GM23248 (cell line): ENCODE data around the gene ARFGEF3. TPM values are rescaled to one million over a fixed set of nuclear protein-coding genes. Genes with fewer than 3 reads are reported as not detected.

Experiments used
- DNase-seq: peaks from one replicate; pipeline ENCODE4 v3.0.0-alpha.2; 2015
- H2AFZ ChIP-seq: fragments of 200-600 bp; sonication (generic); 2 replicates; pipeline ENCODE4 v1.6.1; 2016; ENCODE audit warnings: antibody characterized with exemption
- H3F3A ChIP-seq: fragments of 200-600 bp; sonication (generic); 2 replicates; pipeline ENCODE4 v1.6.1; 2016; ENCODE audit warnings: mild to moderate bottlenecking, antibody characterized with exemption, mixed run types; ENCODE audit not compliant: insufficient read depth
- H3K27ac ChIP-seq: fragments of 200-600 bp; sonication (generic); 2 replicates; pipeline ENCODE4 v1.5.1; 2016; ENCODE audit warnings: mild to moderate bottlenecking
- H3K27me3 ChIP-seq: fragments of 200-600 bp; sonication (generic); replicated peaks from 2 replicates; pipeline ENCODE4 v1.6.1; 2016; ENCODE audit warnings: mild to moderate bottlenecking; ENCODE audit not compliant: insufficient read depth
- H3K36me3 ChIP-seq: fragments of 200-600 bp; sonication (generic); 2 replicates; pipeline ENCODE4 v1.6.1; 2016; ENCODE audit warnings: low read depth, mild to moderate bottlenecking
- H3K4me1 ChIP-seq: fragments of 200-600 bp; sonication (generic); 2 replicates; pipeline ENCODE4 v1.6.1; 2016; ENCODE audit warnings: mild to moderate bottlenecking; ENCODE audit not compliant: insufficient read depth
- H3K4me2 ChIP-seq: fragments of 200-600 bp; sonication (generic); one replicate; pipeline ENCODE4 v1.6.1; 2016; ENCODE audit warnings: mild to moderate bottlenecking; ENCODE audit not compliant: unreplicated experiment
- H3K4me3 ChIP-seq: fragments of 200-600 bp; sonication (generic); 2 replicates; pipeline ENCODE4 v1.5.1; 2016; ENCODE audit warnings: mild to moderate bottlenecking
- H3K79me2 ChIP-seq: fragments of 200-600 bp; sonication (generic); 2 replicates; pipeline ENCODE4 v1.6.1; 2016; ENCODE audit warnings: mild to moderate bottlenecking; ENCODE audit not compliant: insufficient read depth
- H3K9ac ChIP-seq: fragments of 200-600 bp; sonication (generic); 2 replicates; pipeline ENCODE4 v1.6.1; 2016; ENCODE audit warnings: mild to moderate bottlenecking
- H3K9me2 ChIP-seq: fragments of 200-600 bp; sonication (generic); 2 replicates; pipeline ENCODE4 v1.6.1; 2016; ENCODE audit warnings: mixed run types, mild to moderate bottlenecking, moderate library complexity; ENCODE audit not compliant: insufficient read depth
- H3K9me3 ChIP-seq: fragments of 200-600 bp; sonication (generic); one replicate; pipeline ENCODE4 v1.6.1; 2017; ENCODE audit warnings: low read depth
- H4K20me1 ChIP-seq: fragments of 200-600 bp; sonication (generic); 2 replicates; pipeline ENCODE4 v1.6.0; 2016; ENCODE audit not compliant: insufficient read depth
- EZH2 ChIP-seq: fragments of 200-600 bp; sonication (generic); IDR thresholded peaks from 2 replicates; pipeline ENCODE4 v1.6.1; 2018; ENCODE audit warnings: antibody characterized with exemption, mild to moderate bottlenecking; ENCODE audit not compliant: insufficient read depth, poor library complexity, severe bottlenecking
- EZH2phosphoT487 ChIP-seq: fragments of 200-600 bp; sonication (generic); IDR thresholded peaks from 2 replicates; pipeline ENCODE4 v1.6.1; 2018; ENCODE audit warnings: antibody characterized with exemption, moderate library complexity, mild to moderate bottlenecking, low read depth; ENCODE audit not compliant: insufficient read depth
- whole genome bisulfite sequencing, 2 experiments: methylation state at CpG; one replicate each; pipeline ENCODE4 v1.1.6; 2015 to 2017; ENCODE audit warnings: low lambda C conversion rate in 2 of 2, low coverage in 1 of 2; ENCODE audit errors: missing lambda C conversion rate in 2 of 2; 5-methylcytosine and 5-hydroxymethylcytosine counted together
- in situ Hi-C: fragments of 300-500 bp; cut with MboI; formaldehyde crosslinking; loops from 2 replicates; pipeline ENCODE4 v1.15.0; 2020
- polyA plus RNA-seq: library from polyadenylated mRNA; unstranded; fragments of >200 nt; fragmentation: Nextera tagmentation; extraction: Ambion mirVana; gene quantifications from 2 replicates; pipeline ENCODE4 v1.2.1, GENCODE V29; 2016
- total RNA-seq: library from RNA; depleted of rRNA; stranded (reverse); fragments of >200 nt; shearing (Covaris generic); gene quantifications from 2 replicates; pipeline ENCODE4 v1.2.3, GENCODE V29; 2014

ARFGEF3 gene
- total and polyA plus RNA-seq, 2 experiments from 2014 or later: 0.06 to 0.11 TPM

GRCh38 chr6:138161088-138161337 is 726 bp upstream of the ARFGEF3 start:
- peak; percentile 58 for TF ChIP-seq EZH2
- no peak for TF ChIP-seq EZH2phosphoT487
- H4K20me1 ChIP-seq: no peaks in the 10 kb centered on the region
- H3K4me3 ChIP-seq: peak overlapping the region; percentile 68; the same call in 1 of the 2 replicates
- no peak overlapping the region for H3K9ac ChIP-seq
- no peaks in the 10 kb centered on the region for H3K79me2 ChIP-seq
- no peak for DNase-seq
- peaks cover 70% of the 10 kb centered on the region for H3K27me3 ChIP-seq
- H3F3A ChIP-seq: no peaks in the 10 kb centered on the region
- H3K9me3 ChIP-seq: no peaks in the 10 kb centered on the region
- peak overlapping the region; percentile 80 for H2AFZ ChIP-seq
- H3K27ac ChIP-seq: no peak overlapping the region
- H3K9me2 ChIP-seq: no peaks in the 10 kb centered on the region
- 44 to 48% methylated on average over 8 of the region's 8 CpGs for WGBS, 2 experiments
- H3K4me2 ChIP-seq: peak overlapping the region; percentile 93
- no peaks in the 10 kb centered on the region for H3K4me1 ChIP-seq
- in situ Hi-C loops: no loop called here
- no peaks in the 10 kb centered on the region for H3K36me3 ChIP-seq

DNA sequence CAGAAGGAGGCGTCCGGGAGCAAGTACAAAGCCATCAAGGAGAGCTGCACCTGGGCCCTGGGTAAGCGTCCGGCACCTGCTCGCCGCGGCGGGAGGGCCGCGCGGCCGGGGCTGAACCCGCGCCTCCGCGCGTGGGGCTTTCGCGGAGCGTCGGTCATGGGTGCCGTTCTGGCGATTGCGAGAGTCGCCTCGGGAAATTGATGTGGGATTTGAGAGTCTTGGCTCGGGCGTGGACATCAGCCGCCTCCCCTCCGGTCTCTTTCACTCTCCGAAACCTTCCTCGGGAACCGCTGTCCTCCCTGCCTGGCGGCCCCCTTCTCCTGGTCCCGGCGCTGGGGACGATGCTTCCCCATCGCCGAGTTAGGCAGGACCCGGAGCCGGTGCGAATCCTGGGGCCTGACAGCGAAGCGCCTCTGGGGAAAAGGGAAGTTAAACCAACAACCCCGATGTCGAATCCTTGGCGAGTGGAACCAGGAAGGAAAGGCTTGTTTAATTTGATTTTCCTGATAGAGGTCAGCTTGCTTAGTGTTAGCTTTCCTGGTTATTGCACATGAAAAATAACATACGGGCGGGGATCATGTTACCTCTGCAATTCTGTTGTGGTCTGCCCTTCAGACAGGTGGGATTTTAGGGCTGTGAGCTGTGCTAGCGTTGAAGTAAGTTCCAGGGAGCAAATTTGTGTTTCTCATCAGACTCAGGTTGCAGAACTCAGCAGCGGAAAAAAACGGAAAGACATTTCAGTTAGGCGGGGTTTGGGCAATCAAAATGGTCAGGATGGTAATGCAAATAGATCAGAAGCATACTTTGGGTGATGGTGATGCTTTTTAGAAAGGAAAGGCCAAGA is 594 bp downstream of the ARFGEF3 start:
- H3K9me3 ChIP-seq: no peaks in the 10 kb centered on the region
- H3K27me3 ChIP-seq: peaks cover 62% of the 10 kb centered on the region
- H3K9ac ChIP-seq: peak overlapping the region; percentile 47; the same call in 1 of the 2 replicates
- no peaks in the 10 kb centered on the region for H3K79me2 ChIP-seq
- no peaks in the 10 kb centered on the region for H4K20me1 ChIP-seq
- WGBS, 2 experiments: 1 to 2% methylated on average over 53 of the region's 53 CpGs
- H3K9me2 ChIP-seq: no peaks in the 10 kb centered on the region
- H3K4me3 ChIP-seq: peak overlapping the region; percentile 68
- peak; percentile 87 for TF ChIP-seq EZH2
- no peak for TF ChIP-seq EZH2phosphoT487
- DNase-seq: peak; percentile 43
- in situ Hi-C loops: no loop called here
- H3K4me2 ChIP-seq: peak overlapping the region; percentile 93
- H3K27ac ChIP-seq: no peak overlapping the region
- peak overlapping the region; percentile 85 for H2AFZ ChIP-seq
- no peaks in the 10 kb centered on the region for H3K4me1 ChIP-seq
- H3F3A ChIP-seq: no peaks in the 10 kb centered on the region
- no peaks in the 10 kb centered on the region for H3K36me3 ChIP-seq

DNA sequence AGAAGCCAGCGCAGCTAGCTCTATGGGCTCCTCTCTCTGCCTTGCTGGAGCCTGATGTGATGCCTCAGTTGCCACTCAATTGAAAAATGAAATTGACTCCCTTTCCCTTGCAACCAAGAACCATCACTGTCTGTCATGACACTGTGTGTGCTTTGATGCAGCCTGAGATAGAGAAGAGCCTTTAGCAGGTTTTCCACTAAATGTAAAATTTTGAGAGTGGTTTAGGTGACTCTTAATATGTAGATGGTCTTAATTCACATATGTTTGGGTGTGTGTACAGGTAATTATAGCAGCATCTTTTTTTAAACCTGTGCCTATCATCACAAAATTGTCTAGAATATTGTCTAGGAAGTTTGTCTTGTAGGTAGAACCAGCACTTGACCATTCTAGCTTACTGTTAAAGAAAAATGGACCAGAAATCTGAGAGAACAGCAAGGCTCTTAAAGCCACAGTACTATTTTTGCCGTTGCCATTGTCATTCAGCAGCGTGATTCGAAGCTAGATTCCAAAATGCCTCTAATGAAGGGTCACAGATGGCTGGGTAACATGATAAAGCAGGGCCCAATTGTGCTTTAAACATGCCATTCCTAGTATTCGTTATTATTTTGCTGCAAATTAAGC is 1.3 kb downstream of the ARFGEF3 start:
- no peak for DNase-seq
- in situ Hi-C loops: no loop called here

GRCh38 chr6:138175596-138175995 is 13.9 kb downstream of the ARFGEF3 start:
- Histone ChIP-seq H3K4me2 (no peak overlapping the region), H3K9ac (no peak overlapping the region), H3F3A (no peaks in the 10 kb centered on the region), H3K4me1 (no peaks in the 10 kb centered on the region), H4K20me1 (no peaks in the 10 kb centered on the region), H3K27ac (no peak overlapping the region), H2AFZ (no peak overlapping the region), H3K27me3 (peaks cover 13% of the 10 kb centered on the region), H3K9me3 (no peaks in the 10 kb centered on the region), H3K79me2 (no peaks in the 10 kb centered on the region), H3K9me2 (no peaks in the 10 kb centered on the region), H3K4me3 (no peak overlapping the region), H3K36me3 (no peaks in the 10 kb centered on the region)
- in situ Hi-C loops: no loop called here
- TF ChIP-seq EZH2: no peak
- TF ChIP-seq EZH2phosphoT487: no peak
- DNase-seq: no peak
- WGBS, 2 experiments: 42 to 44% methylated on average over 2 of the region's 2 CpGs

More for the DNA sequence above, 1.3 kb downstream of the ARFGEF3 start:
- Histone ChIP-seq H3K9me3 (no peaks in the 10 kb centered on the region), H3K27me3 (peaks cover 60% of the 10 kb centered on the region), H4K20me1 (no peaks in the 10 kb centered on the region), H3K4me2 (no peak overlapping the region), H3K4me3 (no peak overlapping the region), H2AFZ (no peak overlapping the region), H3K9me2 (no peaks in the 10 kb centered on the region), H3K36me3 (no peaks in the 10 kb centered on the region), H3K79me2 (no peaks in the 10 kb centered on the region), H3K27ac (no peak overlapping the region), H3K9ac (no peak overlapping the region), H3K4me1 (no peaks in the 10 kb centered on the region), H3F3A (no peaks in the 10 kb centered on the region)
- TF ChIP-seq EZH2phosphoT487 (no peak), EZH2 (peak; percentile 42)
- WGBS, 2 experiments: 42 to 43% methylated on average over 5 of the region's 5 CpGs
